ENCODE measurements around the gene MCOLN3.

GRCh38 chr1:85087659-85088407, 39.5 kb upstream of the MCOLN3 start:
- TF ChIP-seq FOXM1 (IDR thresholded peaks at IDR 0.05; ENCODE audit: low read depth) (no peak), REST (IDR thresholded peaks at IDR 0.05; ENCODE audit: low read depth, low read length) (no peak), SMC3 (IDR thresholded peaks at IDR 0.05; ENCODE audit: low read depth, low read length) (no peak), POLR2AphosphoS5 (IDR thresholded peaks at IDR 0.05; ENCODE audit: low read depth, low read length) (no peak), FOSL2 (IDR thresholded peaks at IDR 0.05; ENCODE audit: borderline replicate concordance, low read depth) (no peak), RAD21 (IDR thresholded peaks at IDR 0.05; ENCODE audit: low read length) (no peak), NFIC (IDR thresholded peaks at IDR 0.05; ENCODE audit: borderline replicate concordance) (no peak)
- TF ChIP-seq, protein P1, sequence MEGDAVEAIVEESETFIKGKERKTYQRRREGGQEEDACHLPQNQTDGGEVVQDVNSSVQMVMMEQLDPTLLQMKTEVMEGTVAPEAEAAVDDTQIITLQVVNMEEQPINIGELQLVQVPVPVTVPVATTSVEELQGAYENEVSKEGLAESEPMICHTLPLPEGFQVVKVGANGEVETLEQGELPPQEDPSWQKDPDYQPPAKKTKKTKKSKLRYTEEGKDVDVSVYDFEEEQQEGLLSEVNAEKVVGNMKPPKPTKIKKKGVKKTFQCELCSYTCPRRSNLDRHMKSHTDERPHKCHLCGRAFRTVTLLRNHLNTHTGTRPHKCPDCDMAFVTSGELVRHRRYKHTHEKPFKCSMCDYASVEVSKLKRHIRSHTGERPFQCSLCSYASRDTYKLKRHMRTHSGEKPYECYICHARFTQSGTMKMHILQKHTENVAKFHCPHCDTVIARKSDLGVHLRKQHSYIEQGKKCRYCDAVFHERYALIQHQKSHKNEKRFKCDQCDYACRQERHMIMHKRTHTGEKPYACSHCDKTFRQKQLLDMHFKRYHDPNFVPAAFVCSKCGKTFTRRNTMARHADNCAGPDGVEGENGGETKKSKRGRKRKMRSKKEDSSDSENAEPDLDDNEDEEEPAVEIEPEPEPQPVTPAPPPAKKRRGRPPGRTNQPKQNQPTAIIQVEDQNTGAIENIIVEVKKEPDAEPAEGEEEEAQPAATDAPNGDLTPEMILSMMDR (IDR thresholded peaks at IDR 0.05), result no peak

All from SK-N-SH (cell line).